IPS DF 6.9 (cell line): Measurements from ENCODE around the gene TAS1R2.
"Not testable (repeated sequence)": the region's sequence is repeated elsewhere in the genome, so short reads cannot be mapped to it uniquely, and the experiment has no call there.

Source experiments
- DNase-seq: peaks from one replicate; pipeline ENCODE4 v3.0.0-alpha.2; 2013; ENCODE audit warnings: low read depth, low spot score
- H3K27ac ChIP-seq: one replicate; pipeline ENCODE4 v1.5.1; 2013; ENCODE audit warnings: low read length, control low read depth
- H3K27me3 ChIP-seq: 2 replicates; pipeline ENCODE4 v1.6.1; 2013; ENCODE audit warnings: mild to moderate bottlenecking, low read length; ENCODE audit not compliant: control insufficient read depth, insufficient read depth
- H3K36me3 ChIP-seq: 2 replicates; pipeline ENCODE4 v1.6.1; 2013; ENCODE audit warnings: low read length; ENCODE audit not compliant: control insufficient read depth, insufficient read depth
- H3K4me1 ChIP-seq: 2 replicates; pipeline ENCODE4 v1.6.1; 2013; ENCODE audit warnings: low read length; ENCODE audit not compliant: control insufficient read depth, insufficient read depth
- H3K4me3 ChIP-seq: 2 replicates; pipeline ENCODE4 v1.5.1; 2013; ENCODE audit warnings: mild to moderate bottlenecking, low read length
- H3K9me3 ChIP-seq: 2 replicates; pipeline ENCODE4 v1.6.1; 2013; ENCODE audit warnings: low read length, inconsistent platforms; ENCODE audit not compliant: control insufficient read depth, insufficient read depth
- WGBS: extraction: QIAGEN DNeasy Blood & Tissue Kit; methylation state at CpG from one replicate; pipeline ENCODE4 v1.1.7; 2013; ENCODE audit warnings: mixed read lengths, missing lambda C conversion rate; ENCODE audit not compliant: insufficient read length, insufficient coverage; 5-methylcytosine and 5-hydroxymethylcytosine counted together

TAS1R2 gene

GRCh38 chr1:18856435-18856834 lies 3.0 kb downstream of the TAS1R2 start:
- Histone ChIP-seq H3K4me1 (no peaks in the 10 kb centered on the region), H3K27me3 (no peaks in the 10 kb centered on the region; the same call in 1 of the 2 replicates), H3K27ac (no peak overlapping the region), H3K36me3 (no peaks in the 10 kb centered on the region), H3K9me3 (no peaks in the 10 kb centered on the region), H3K4me3 (no peak overlapping the region)
- DNase-seq: no peak
- no CpG with 5 or more reads among the region's 1 CpG for WGBS

GRCh38 chr1:18855573-18855972 lies 3.9 kb downstream of the TAS1R2 start:
- Histone ChIP-seq H3K36me3 (no peaks in the 10 kb centered on the region), H3K27me3 (no peaks in the 10 kb centered on the region; the same call in 1 of the 2 replicates), H3K4me1 (no peaks in the 10 kb centered on the region), H3K4me3 (no peak overlapping the region), H3K9me3 (no peaks in the 10 kb centered on the region), H3K27ac (no peak overlapping the region)
- DNase-seq: no peak
- no CpG with 5 or more reads among the region's 6 CpGs for WGBS

GRCh38 chr1:18854331-18855025 lies 5.0 kb downstream of the TAS1R2 start:
- Histone ChIP-seq H3K4me3 (no peak overlapping the region), H3K27ac (no peak overlapping the region), H3K27me3 (no peaks in the 10 kb centered on the region; the same call in 1 of the 2 replicates), H3K9me3 (no peaks in the 10 kb centered on the region), H3K36me3 (no peaks in the 10 kb centered on the region), H3K4me1 (no peaks in the 10 kb centered on the region)
- WGBS: no CpG with 5 or more reads among the region's 49 CpGs
- no peak for DNase-seq

- WGBS: no CpG with 5 or more reads among the region's 6 CpGs
- Histone ChIP-seq H3K4me3 (no peak overlapping the region), H3K27ac (no peak overlapping the region), H3K9me3 (no peaks in the 10 kb centered on the region; the same call in 1 of the 2 replicates), H3K4me1 (no peaks in the 10 kb centered on the region), H3K36me3 (no peaks in the 10 kb centered on the region), H3K27me3 (no peaks in the 10 kb centered on the region; the same call in 1 of the 2 replicates)
- DNase-seq: no peak
These were observed 7.0 kb downstream of the TAS1R2 start for GRCh38 chr1:18852501-18852900.

GRCh38 chr1:18849261-18849711 lies 10.2 kb downstream of the TAS1R2 start:
- no peak for DNase-seq
- H3K4me3 ChIP-seq: no peak overlapping the region
- no CpG with 5 or more reads among the region's 11 CpGs for WGBS
- no peaks in the 10 kb centered on the region; the same call in 1 of the 2 replicates for H3K9me3 ChIP-seq
- H3K4me1 ChIP-seq: no peaks in the 10 kb centered on the region
- peaks cover 3% of the 10 kb centered on the region; the same call in 1 of the 2 replicates for H3K27me3 ChIP-seq
- H3K27ac ChIP-seq: no peak overlapping the region
- H3K36me3 ChIP-seq: no peaks in the 10 kb centered on the region

- H3K27ac ChIP-seq, H3K27me3 ChIP-seq, H3K4me3 ChIP-seq, H3K9me3 ChIP-seq, DNase-seq, H3K4me1 ChIP-seq, H3K36me3 ChIP-seq: not testable (repeated sequence)
- WGBS: no CpG with 5 or more reads among the region's 2 CpGs
These were observed 11.7 kb downstream of the TAS1R2 start for GRCh38 chr1:18847723-18848122.

GRCh38 chr1:18840145-18840544 lies 19.3 kb downstream of the TAS1R2 start:
- no peaks in the 10 kb centered on the region for H3K36me3 ChIP-seq
- no peak overlapping the region for H3K4me3 ChIP-seq
- H3K27me3 ChIP-seq: no peaks in the 10 kb centered on the region; the same call in 1 of the 2 replicates
- no peaks in the 10 kb centered on the region for H3K9me3 ChIP-seq
- no peak overlapping the region for H3K27ac ChIP-seq
- no peak for DNase-seq
- WGBS: no CpG with 5 or more reads among the region's 17 CpGs
- H3K4me1 ChIP-seq: peaks cover 5% of the 10 kb centered on the region; the same call in 1 of the 2 replicates

- Histone ChIP-seq H3K4me3 (no peak overlapping the region), H3K9me3 (no peaks in the 10 kb centered on the region), H3K27ac (no peak overlapping the region), H3K36me3 (no peaks in the 10 kb centered on the region), H3K27me3 (peaks cover 2% of the 10 kb centered on the region; the same call in 1 of the 2 replicates), H3K4me1 (peaks cover 5% of the 10 kb centered on the region; the same call in 1 of the 2 replicates)
- WGBS: no CpG with 5 or more reads among the region's 5 CpGs
- DNase-seq: no peak
These were observed 22.8 kb downstream of the TAS1R2 start for GRCh38 chr1:18836654-18837053.

GRCh38 chr1:18832319-18832718 lies 27.1 kb downstream of the TAS1R2 start:
- H3K27me3 ChIP-seq, H3K4me1 ChIP-seq, H3K27ac ChIP-seq, H3K9me3 ChIP-seq, H3K36me3 ChIP-seq, DNase-seq, H3K4me3 ChIP-seq: not testable (repeated sequence)
- no CpG with 5 or more reads among the region's 1 CpG for WGBS

GRCh38 chr1:18831656-18832055 lies 27.8 kb downstream of the TAS1R2 start:
- no peak for DNase-seq
- Histone ChIP-seq H3K4me1 (no peaks in the 10 kb centered on the region), H3K27ac (no peak overlapping the region), H3K36me3 (no peaks in the 10 kb centered on the region), H3K9me3 (no peaks in the 10 kb centered on the region), H3K4me3 (no peak overlapping the region), H3K27me3 (peaks cover 2% of the 10 kb centered on the region; the same call in 1 of the 2 replicates)
- WGBS: no CpG with 5 or more reads among the region's 2 CpGs

GRCh38 chr1:18830596-18830995 lies 28.9 kb downstream of the TAS1R2 start:
- Histone ChIP-seq H3K27ac (no peak overlapping the region), H3K27me3 (peaks cover 2% of the 10 kb centered on the region; the same call in 1 of the 2 replicates), H3K4me1 (no peaks in the 10 kb centered on the region), H3K4me3 (no peak overlapping the region), H3K9me3 (no peaks in the 10 kb centered on the region), H3K36me3 (no peaks in the 10 kb centered on the region)
- no peak for DNase-seq
- WGBS: no CpG with 5 or more reads among the region's 12 CpGs
